OCI-M1 (cell line): ENCODE measurements around the gene UTP25.

Experiments
- DNase-seq: peaks from one replicate; lab custom pipeline; 2025; lab: John Stamatoyannopoulos, UW

The UTP25 gene

DNA sequence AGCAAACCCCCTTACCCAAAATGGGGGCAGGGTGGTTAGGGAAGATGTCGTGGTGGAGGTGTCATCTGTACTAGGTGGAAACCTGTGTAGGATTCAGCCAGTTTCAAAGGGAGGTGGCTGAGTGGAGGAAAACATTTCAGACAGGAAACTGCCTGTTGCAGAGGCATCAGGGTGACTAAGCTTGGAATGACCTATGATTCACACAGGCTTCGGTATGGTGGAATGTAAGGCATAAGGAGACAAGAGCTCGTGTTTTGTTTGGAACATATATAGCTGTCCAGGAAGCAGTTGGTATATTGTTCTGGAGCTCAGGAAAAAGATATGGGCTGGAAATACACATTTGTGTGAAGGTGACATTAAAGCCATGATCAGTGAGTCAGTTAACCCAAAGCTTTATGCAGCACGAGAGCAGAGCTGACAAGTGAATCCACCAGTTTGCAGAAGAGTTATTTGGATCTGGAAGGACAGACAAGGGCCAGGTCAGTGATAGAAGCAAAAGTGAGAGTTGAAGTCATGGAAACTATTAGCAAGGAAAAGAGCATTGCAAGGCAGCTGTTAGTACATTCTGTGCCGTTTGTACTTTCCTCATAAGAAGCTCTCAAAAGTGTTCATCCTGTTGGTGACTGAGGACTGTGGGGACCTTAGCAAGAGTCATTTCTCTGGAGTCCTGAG is 12.2 kb downstream of the UTP25 start:
- DNase-seq, result no peak

DNA sequence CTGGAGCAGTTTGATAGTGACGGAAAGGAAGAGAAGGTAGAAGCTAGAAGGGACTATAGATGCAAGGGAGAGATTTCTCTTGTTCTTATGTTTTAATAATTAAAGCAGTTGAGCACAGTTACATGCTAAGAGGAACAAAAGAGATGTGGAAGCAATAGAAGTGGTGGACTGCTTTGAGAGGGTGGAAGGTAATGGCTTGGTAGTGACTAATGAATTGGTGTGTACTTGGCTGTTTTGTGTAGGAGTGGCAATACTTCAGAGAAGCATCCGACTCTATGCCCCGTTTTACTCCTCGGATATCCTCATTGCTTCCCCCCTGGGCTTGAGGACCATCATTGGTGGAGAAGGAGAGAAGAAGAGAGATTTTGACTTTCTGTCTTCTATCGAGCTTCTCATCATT is 12.8 kb downstream of the UTP25 start:
- DNase-seq, result no peak

DNA sequence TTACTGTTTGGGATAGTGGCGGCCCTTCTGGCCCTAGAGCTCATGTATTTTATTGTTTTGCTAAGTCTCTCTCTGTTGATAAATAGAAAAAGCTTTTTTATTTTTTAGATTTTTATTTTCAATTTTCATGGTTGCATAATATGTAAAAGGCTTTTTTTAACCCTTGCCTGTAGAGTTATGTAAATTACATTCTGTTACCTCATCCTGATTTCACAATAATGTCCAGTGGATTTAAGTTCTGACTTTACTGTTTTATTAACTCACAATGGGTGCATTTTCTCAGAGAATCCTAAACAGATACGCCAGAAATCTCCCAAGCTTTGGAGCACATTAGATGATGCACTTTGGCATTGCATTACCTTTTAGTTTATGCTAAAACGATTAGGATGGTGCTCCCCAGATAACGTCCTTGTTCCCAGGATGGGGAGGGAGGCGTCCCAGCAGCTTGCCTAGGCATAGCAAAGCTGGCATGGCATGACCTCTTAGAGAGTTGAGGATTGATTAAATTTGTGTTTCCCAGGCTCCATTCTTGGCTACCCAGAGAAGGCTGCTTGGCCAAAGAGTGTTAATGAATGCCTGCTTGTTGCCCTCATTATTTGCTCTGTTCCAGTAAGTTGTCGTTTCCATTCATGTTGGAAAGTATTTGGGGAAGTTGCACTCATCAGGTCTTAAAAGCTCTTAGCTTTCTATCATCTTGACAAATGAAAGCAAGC is 17.1 kb downstream of the UTP25 start:
- no peak for DNase-seq

DNA sequence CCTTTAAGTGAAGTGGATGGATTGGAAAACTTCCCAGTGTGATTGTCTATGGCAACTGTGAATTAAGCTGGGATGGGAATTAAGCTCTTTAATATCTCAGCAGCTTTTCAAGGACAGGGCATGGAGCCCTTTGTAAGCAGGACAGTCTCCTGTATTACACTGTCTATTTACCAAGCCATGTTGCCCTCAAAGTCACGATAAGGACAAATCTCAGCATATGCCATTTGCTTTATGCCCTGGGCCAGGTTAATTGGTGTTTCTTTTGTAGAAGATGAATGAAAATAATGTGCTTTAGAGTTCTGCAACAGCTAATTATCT is 17.6 kb downstream of the UTP25 start:
- DNase-seq, result no peak

DNA sequence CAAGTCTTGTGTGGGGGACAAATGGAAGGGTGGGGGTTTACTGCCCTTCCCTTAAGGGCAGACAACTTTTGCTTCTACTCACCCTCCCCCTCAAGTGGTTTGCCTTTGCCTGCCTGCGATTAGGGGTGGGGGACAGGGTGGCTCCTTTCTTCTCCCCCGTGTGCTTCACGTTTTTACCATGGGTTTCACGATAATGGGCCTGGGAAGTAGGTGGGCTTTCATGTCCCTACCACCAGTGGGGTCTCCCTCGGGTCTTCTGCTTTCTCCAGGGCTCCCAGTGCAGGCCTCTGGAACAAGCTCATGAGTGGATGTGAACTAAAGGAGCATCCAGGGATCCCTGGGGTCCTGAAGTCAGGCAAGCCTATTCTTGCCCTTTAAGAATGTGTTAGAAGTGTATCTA is 21.6 kb downstream of the UTP25 start:
- no peak for DNase-seq

DNA sequence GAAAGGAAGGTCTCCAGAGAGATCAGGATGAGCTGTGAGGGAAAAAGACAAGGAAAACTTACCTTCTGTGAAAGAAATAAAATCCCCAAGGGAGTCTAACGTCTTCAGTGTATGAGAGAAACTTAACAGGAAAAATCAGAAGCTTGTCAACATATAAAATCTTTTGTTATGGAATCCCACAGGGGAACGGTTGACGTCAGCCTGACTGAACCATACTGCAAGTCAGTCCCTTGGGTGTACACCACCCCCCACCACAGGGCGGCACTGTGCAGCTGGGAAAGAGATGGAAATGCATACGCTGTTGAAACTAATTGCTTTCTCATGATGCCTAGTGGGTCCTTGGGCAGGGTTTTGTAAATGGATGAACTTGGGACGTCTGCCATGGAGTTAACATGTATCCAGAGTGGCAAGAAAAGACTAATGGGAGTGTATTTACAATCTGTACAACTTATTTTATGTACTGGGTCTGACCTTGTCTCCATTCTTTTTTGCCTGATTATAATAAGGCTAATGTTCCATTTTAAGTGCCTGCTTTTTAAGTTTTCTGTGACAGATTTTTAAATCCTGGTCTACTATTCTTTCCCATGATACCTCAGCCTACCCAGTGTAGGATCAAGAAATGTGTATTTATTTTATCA is 22.7 kb downstream of the UTP25 start:
- peak; percentile 54 for DNase-seq

DNA sequence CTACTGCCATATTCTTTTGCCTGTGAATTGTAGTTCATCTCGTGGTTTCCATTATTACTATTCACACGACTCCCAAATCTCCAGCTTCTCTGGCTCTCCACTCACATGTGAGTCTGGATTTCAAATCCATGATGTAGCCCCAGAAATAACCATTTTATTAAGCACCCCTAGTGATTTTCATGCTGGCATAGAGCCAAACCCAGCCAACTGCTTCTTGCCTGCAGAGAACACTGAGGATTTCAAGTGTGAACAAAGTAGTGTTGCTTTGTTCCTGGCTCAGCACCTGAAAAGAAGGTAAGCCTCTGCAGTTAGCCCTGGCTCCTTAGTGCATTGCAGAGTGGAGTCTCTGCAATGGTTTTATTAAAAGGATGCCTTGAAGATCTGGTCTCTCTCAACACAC is 25.9 kb downstream of the UTP25 start:
- no peak for DNase-seq

DNA sequence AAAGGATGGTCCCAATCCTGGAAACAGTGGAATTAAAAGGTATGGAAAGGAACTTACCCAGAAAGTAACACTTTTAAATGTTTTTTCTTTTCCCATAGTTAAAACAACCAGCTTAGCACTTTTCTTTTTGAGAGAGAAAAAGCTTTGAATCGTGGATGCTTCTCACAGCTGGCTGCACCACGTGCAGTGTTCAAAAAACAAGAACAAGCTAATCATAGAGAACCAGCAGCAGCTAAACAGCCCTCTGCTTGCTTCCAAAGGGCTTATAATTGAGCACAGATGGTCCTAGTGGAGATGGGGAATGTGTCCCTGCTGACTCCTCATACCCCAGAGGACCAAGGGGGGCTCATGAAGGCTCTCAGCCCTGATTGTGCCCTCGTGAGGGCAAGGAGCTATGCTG is 26.4 kb downstream of the UTP25 start:
- DNase-seq, result no peak

DNA sequence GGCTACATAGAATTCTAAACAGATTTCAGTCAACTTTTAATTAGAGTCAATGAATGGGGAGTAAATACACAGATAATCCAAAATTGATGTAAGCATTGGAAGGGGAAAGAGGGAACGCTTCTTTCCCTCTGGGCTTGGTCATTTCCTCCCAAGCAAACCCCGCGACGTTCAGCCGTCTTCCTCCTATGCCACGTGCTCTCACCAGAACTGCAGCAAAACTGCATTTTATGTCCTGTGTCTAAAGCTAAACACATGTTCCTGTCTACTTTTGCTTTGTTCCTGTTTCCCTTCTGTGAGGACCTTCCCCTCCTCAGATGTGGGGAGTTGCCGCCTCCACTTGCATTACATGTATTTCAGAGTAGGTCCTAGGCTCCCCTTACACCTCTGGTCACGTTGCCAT is 27.2 kb downstream of the UTP25 start:
- DNase-seq, result no peak

DNA sequence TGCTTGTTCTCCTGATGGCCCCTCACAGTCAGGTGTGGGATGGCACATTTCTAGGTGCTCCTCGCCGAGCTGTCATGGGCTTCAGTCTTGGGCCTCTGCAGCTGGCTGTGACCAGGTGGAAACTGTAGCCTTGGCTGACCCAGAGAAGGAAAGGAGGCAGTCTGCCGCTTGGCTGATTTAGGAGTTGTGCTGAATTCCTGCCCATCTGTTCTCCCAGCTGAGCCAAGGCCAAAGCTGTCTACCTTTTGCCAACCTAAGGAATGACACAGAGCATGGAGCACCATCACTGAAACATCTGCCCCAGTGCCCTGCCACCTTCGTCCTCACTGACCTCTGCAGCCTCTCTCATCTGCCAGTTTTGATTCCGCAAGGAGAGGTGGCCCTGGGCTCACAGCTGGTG is 27.9 kb downstream of the UTP25 start:
- DNase-seq, result no peak

DNA sequence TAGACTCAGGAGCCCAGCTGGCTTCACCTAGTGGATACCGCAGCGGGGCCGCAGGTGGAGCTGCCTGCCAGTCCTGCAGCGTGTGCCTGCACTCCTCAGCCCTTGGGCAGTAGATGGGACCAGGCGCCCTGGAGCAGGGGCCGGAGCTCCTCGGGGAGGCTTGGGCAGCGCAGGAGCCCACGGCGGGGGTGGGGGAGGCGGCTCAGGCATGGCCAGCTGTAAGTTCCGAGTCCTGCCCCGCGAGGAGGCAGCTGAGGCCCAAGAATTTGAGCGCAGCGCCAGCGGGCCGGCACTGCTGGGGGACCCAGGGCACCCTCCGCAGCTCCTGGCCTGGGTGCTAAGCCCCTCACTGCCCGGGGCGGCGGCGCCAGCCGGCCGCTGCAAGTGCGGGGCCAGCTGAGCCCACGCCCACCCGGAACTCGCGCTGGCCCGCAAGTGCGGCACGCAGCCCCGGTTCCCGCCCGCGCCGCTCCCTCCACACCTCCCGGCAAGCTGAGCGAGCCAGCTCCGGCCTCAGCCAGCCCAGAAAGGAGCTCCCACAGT is 30.9 kb downstream of the UTP25 start:
- no peak for DNase-seq

DNA sequence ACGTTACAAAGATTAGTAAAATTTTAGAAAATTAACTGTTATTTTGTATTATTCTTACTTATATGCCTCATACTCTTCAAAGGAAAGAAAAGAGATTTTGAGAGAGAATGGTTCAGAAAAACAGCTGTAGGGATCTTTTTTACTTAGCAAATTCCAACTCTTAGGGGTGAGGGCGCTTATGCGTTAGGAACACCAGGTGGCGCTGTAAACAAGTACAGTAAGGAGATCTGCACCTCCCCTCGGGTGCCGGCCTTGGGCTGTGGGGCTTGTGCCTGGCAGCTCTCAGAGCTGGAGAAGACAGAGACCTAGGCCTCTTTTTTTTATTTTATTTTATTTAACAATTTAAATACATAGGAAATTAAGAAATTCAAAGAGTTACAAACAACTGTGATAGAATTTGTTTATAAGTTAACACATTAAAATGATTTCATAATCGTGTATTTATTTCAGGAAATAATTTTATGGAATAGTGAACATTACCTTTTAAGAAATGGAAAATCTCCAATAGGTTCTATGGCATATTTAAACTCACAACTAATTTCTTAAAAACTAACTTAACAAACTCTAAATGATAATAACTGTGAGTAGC is 32.6 kb downstream of the UTP25 start:
- DNase-seq, result peak; percentile 87

DNA sequence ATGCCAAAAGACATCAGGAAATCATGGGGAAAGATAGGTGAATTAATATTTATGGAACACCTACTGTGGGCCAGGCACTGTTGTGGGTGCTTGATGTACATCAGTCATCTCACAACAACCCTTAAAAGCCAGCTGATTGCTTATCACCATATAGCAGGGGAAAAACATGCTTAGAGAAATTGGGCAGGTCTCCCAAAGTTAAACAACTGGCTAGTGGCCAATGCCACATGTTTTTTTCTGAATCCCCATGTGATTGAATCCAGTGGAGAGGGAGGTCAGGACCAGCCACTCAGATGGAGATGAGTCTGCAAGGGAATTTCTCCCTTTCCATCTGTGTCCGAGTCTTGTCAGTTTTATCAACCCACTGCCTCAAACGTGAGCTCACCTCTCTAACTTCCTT is 33.5 kb downstream of the UTP25 start:
- no peak for DNase-seq

DNA sequence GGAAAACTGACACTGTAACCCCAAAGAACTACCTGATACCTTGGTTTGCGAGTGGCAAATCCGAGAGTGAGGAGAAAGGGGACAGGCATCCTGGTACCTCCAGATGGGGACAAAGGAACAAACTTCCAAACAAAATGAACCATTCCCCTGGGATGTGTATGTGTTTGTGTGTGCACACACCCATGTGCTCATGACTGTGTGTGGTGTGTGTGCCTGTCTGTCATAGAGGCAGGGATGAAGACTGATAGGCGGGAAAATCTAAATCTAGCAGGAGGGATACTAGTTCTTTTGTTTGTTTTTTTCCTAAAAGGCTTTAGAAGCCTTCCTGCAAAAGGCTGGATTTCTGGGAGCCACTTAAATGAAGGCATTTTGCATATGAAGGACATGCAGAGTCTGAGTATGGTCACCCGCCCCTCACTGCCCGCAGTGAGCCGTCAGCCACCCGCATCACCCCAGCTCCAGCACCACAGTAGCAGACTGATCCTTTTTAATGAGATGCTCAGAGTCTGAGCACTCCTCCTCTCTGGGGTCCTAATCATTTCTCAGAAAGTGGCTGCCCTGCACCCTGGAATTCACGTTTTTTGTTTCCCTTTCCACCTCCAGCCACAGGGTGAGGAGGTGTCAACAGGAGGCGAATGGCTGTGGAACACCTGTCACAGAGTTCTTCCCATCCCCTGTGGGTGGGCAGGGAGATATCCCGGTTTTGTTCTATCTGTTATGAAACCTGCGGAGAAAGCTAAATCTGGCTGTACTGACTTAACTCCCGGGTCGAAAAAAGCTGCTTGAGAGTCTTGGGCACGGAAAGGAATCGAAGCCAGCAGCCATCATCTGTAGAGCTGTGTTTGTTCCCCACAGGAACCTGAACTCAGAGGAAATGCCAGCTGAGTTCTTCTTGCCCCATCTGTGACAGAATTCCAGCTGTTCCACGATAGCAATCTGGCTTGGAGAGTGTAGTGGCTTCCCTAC is 34.9 kb downstream of the UTP25 start:
- no peak for DNase-seq

DNA sequence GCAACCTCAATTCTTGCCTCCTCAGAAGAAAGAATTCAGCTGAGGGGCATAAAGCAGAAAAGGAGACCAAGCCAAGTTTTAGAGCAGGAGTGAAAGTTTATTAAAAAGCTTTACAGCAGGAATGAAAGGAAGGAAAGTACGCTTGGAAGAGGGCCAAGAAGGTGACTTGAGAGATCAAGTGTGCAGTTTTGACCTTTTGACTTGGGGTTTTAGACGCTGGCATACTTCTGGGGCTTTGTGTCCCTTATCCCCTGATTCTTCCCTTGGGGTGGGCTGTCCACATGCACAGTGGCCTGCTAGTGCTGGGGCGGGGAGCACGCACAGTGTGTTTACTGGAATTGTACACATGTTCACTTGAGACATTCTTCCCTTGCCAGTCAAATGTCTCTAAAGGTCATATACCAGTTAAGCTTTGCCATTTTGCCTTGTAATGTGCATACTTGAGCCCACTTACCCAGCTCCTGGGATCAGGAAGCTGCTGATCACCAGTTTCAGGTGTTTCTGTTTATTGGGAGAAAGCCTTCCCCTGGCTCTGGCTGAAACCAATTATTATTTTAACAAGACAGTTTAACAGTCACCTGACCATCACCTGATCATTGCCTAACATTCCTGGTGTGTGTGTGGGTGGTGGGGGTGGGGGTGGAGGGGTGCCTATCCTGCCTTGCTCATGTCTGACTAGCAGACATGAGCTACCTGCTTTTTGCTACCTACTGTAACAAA is 36.2 kb downstream of the UTP25 start:
- no peak for DNase-seq

DNA sequence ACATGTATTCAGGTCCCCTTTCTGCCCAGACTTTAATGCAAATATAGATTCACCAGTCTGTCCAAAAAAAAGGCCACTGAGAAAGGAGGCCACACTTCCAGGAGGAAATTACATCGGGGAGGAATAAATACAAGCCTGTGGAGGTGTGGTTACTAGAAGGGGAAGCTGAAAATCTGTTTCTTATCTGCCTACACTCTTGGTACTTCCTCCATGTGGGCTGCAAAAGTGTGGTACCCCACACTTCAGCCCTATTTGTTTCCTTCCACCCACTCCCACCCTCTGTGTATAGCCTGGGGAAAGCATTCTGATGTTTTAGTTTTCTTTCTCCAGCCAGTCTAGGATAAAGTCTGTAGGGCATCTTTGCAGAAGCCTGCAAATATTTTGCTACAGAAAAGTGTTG is 38.4 kb downstream of the UTP25 start:
- peak; percentile 24 for DNase-seq

DNA sequence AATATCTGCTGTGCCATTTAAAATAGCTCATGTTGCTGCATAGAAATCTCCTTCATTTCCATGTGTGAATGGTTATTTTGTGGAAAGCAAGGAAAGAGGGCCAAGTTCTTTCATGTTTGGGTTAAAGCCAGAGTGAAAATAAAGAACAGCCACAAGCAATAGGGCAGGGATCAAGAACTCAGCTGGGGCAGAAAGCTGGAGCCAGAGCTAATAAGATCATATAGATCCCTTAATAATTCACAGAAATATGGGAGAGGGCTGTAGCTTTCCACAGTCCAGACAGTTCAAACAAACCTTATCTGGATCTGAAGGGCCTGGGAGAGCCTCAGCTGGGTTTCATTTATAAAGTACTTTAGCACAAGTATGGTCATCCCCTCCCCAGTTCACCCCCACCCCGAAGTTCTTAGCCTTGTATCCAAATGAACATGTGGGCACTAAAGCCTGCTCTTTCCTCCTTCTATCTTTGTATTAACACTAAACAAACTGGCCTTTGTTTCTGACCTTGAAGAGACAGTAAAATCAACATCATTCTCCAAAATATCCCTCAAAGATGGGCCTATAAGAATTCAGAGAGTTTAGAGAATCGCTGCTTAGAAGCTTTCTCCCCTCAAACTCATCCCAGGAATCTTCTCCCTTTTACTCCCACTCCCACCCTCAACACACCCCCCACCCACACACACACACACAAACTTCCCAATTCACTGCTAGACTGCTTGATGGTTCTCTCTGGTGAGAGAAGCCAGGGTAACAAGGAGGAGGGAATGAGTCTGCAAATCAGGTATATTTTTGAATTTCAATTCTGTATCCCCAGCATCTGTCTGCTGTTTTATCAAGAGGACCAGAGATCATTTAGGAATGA is 41.7 kb downstream of the UTP25 start:
- DNase-seq, result no peak

DNA sequence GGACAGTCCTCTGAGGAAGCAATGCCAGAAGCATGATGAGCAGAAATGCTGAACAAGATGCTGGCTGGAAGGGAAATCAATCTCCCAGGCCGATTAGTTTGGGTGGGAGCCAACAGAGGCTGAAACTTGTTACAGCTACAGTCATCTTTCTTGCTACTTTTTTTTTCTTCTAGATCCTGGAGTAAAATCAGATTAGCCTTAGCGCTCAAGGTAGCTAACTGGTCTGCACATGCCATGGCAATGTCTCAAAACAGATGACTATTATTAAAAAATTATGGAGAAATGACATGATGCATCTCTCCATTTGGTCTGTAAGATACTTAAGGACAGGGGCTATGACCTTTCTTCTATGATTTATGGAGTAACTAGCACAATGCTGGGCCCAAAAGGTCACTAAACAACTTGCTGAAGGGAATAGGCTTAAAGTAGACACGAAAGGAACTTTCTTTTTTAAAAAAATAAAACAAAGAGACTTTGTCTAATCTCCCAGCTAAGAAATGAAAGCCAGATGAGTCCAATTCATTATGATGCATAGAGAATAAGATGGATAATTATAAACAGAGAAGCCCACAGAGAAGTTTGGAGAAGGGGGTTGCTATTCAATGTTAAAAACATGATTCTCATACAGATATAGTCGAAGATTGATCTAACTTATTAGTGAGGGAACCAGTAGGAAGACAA is 42.5 kb downstream of the UTP25 start:
- DNase-seq, result no peak

DNA sequence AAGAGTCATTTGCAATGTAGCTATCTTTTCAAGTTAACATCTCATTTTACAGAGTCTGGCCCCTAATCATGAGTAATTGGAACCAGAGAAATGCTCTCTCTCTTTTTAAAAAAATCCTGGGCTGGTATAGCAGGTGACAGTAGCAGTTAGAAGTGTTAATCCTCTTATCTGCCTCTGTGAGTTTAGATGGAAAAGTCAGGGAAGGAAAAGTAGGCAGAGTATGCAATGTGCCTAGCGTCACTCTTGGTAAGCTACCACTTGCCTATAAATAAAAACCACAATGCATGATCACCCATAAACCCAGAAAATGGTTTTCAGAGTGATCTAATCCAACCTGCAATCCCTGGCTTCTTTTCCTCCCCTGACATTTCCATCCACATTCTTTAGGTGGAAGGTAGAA is 43.2 kb downstream of the UTP25 start:
- DNase-seq, result no peak

DNA sequence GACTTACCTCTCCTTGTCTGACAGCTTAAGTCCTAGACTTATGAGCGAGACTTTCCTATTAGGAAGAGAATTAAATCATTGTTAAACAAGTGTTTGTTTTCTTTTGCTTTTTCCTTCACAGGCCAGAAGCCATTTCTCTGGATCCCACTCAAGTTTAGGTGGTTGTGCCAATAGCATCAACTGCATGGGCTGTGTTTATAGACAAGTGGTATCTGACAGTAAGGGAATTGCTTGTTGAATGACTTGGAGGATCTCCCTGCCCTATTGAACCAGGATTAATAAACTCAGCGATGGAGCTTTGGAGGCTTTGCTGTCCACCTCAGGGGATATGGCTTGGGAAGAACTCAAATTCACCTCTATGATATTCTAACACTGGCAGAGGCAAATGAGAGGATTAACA is 43.7 kb downstream of the UTP25 start:
- no peak for DNase-seq
